Middle frontal gyrus (tissue), 1 donor: Measurements from ENCODE around the gene EFHD2.
"Not testable (repeated sequence)": the region's sequence is repeated elsewhere in the genome, so short reads cannot be mapped to it uniquely, and the experiment has no call there.

Source experiments
- DNase-seq: peaks from one replicate; pipeline ENCODE4 v3.0.0-alpha.2; 2015; ENCODE audit warnings: low spot score; ENCODE audit errors: extremely low spot score

Gene EFHD2

GRCh38 chr1:15388201-15388880 lies 21.3 kb upstream of the EFHD2 start:
- no peak for DNase-seq

- DNase-seq: not testable (repeated sequence)
Observed at GRCh38 chr1:15389828-15390227, 19.9 kb upstream of the EFHD2 start.

- DNase-seq: no peak
Observed at GRCh38 chr1:15390667-15391066, 19.0 kb upstream of the EFHD2 start.

DNA sequence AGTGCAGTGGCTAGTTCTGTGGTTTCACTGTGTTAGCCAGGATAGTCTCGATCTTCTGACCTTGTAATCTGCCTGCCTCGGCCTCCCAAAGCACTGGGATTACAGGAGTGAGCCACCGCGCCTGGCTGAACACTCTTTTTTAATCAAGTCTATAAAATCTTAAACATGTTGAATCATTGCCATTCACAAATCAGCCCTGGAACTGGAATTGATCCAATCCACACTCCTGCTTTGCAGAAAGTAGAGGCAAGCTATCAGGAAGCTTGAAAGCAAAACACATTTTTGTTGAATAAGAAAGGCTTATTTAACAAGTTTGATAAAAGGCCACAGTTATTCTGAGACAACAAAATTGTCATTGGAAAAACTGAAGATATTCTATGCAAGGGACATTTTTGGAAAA lies 18.3 kb upstream of the EFHD2 start:
- no peak for DNase-seq

DNA sequence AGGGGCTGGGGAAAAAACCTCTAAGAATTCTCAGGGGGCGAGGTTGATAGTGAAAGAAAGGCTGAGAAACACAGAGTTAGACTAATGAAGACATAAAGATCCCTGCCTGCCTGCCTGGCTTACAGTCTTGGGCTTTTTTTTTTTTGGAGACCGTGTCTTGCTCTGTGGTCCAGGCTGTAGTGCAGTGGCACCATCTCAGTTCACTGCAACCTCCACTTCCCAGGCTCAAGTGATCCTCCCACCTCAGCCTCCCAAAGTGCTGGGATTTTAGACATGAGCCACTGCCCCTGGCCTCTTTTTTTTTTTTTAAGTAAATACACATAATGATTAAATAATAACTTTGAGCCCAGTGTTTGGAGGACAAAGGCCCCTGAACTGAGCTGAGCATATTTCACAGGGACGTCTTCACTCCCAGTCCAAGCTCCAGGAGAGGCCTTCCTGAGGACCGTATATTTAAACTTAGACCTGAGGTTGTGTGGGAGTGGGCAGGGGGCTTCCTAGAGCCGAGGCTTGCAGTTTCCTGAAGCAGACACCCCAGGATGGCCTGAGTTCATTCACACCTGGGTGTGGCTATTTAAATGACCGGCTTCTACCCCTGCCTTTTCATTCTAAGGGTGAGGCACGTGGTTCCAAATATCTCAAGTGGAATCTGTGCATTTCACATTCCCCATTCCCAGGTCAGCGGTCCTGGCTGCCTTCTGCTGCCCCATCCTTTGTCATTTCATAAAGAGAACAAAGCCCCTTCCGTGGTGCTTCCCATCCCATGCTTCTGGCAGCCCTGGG lies 16.0 kb upstream of the EFHD2 start:
- DNase-seq: no peak

DNA sequence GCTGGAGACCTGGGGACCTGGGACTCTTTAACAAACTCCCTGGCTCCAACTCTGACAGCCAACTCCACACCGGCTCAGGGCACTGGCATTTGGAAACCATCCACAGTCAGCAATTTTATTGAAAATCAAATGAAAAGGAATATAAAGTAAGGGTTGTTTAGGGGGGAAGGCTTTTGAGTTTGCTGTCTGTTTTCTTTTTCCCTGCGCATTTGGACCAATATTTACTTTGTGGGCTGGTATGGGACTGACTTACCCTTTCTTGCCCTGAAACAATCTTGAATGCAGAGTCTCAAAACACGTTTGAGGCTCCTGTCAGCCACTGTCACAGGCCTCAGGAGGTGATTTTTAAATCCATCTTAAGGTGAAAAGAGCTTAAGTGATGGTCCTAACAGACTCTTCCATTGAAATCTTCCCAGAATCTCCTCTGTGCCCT lies 15.4 kb upstream of the EFHD2 start:
- DNase-seq: no peak

- no peak for DNase-seq
Observed at GRCh38 chr1:15397236-15397635, 12.5 kb upstream of the EFHD2 start.

GRCh38 chr1:15399710-15400109 lies 10.0 kb upstream of the EFHD2 start:
- DNase-seq: no peak

DNA sequence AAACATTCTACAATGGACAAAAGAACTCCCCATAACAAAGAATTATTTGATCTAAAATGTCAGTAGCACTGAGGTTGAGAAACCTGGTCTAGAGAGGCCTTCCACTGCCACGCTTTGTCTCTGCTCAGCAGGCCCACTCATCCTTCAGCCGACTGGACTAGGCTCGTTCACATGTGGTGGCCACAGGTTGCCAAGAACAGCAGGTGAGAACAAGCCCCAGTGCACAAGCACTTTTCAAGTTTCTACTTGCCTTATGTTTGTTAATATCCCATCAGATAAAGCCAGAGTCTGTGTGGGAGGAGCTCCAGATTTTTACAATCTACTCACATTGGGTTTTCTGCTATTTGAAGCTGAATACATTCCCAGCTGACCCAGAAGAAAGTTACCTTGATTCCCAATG lies 9.1 kb upstream of the EFHD2 start:
- DNase-seq: no peak

- DNase-seq: no peak
Observed at GRCh38 chr1:15401391-15402055, 8.2 kb upstream of the EFHD2 start.

- no peak for DNase-seq
Observed at GRCh38 chr1:15402809-15403450, 6.8 kb upstream of the EFHD2 start.

GRCh38 chr1:15403962-15404580 lies 5.6 kb upstream of the EFHD2 start:
- no peak for DNase-seq

DNA sequence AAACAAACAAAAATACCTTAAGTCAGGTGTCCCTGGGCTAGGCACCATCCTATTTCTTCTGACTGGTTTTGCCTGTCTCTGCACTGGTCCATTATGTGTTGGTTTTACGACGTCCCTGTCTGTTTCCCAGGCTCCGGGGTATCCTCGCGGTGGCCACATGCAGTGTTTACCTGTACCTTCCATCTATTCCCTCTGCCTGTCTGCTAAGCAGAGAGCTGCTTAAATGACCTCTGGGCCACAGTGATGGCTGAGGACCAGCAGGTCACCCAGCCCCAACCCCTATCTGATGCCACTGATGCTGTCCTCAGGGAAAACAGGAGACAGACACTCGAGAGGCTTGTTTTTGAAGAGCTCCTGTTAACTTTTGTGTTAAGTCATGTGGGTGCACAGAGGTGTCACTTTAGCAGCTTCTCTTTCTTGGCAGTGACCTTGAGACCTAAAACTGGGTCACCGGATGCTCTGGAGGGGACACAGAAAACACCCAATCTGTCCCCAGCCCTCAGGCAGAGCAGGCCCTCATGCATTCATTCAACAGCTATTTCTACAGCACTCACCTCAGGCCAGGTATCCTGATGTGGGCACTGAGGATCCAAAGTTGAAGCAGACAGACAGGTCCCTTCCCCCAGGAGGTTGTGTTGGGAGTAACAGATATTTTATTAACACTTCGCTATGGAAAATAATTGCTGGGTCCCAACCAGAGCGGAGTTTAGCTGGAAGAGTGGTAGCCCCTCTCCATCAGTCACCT lies 4.4 kb upstream of the EFHD2 start:
- DNase-seq: no peak

GRCh38 chr1:15406614-15407559 lies 2.8 kb upstream of the EFHD2 start:
- no peak for DNase-seq

DNA sequence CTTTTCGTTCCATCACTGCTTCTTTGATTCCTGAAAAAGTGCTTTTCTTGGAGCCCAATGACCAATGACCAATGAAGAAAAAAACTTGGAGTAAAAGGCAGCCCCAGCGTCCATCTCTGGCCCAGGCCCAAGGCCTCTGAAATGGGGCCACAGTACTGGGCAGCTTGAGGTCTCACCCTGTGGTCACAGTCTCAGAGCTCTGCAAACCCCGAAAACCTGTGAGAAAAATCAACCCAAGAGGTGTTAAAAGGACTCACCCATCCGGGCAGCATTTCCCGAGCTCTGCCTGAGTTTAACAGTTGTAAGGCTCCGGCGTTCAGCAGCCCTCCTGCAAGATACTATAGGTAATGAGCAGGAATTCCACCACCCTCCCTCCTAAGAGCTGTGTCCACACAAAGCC lies 2.1 kb upstream of the EFHD2 start:
- no peak for DNase-seq

DNA sequence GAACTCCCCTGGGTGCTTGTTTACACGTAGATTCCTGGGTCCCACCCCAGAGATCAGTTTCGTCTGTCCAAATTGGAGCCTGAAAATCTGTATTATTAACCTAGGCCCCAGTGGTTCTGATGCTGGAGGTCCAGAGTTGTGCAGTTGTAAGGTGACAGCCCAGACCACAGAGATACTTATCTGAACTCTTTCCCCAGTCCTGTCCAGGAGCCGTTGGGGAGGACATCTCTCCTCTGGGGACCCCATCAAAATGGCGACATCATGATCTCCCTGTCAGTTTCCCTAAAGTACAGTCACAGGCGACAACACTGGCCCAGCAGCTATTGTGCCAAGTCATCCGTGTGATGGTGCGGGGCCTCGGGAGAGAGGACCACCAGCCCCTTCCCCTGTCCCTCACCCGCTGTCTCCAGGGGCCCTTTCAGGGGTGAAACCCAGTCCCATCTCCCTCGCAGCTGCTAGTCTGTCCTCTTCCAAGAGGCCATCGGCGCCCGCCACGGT lies 749 bp upstream of the EFHD2 start:
- DNase-seq: no peak

DNA sequence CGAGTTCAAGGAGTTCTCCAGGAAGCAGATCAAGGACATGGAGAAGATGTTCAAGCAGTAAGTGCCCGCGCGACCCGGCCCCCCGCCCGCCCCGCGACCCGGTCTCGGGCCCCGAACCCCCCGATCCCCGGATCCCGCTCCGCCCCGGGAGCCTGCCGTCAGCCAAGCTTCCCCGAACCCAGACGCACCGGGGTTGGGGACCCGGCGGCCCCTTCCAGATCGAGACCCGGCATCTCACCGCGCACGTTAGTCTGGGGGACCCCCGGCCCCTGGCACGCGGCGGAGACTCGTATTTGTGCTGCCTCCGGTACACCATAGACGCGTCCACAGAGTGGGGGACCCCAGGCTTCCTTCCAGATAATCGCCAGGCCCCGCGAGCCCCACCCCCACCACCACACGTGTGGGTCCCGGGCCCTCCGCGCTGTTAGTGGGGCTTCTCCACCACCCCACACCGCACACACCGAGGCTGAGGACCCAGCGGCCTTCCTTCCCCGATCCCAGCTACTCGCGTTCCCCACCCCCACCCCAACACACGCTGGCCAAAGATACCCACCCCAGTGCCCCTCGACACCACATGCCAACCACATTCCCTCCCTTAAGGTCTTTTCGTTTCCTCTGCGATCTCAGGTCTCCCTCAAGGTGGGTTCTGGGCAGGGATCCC lies 665 bp downstream of the EFHD2 start:
- no peak for DNase-seq

DNA sequence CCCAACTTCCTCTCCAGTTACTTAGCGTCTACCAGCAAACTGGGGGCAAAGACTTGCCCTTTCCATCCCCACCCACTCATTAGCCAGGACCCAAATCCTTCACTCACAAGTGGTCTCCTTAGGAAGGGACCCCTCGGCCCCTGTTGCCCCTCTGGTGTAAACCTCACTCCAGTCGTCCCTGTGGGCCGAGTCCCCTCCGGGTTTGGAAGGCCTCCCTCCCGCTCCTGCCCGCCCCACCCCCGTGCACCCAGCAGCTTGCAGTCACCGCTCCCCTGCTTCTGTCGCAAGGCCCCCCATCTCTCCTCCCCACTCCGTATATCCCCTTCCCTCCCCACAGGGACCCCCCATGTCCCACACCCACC lies 1.2 kb downstream of the EFHD2 start:
- DNase-seq: no peak

GRCh38 chr1:15411593-15412137 lies 2.0 kb downstream of the EFHD2 start:
- DNase-seq: no peak
